Measurements from ENCODE around the gene HOXC13. TPM values are rescaled to one million over a fixed set of nuclear protein-coding genes. Genes with fewer than 3 reads are reported as not detected.

Gene HOXC13
- total RNA-seq, 1 donor: not detected

GRCh38 chr12:53971129-53971528 lies 32.5 kb downstream of the HOXC13 start:
- no peak for DNase-seq (ENCODE audit: low read depth)
- no peak for TF ChIP-seq CTCF (IDR thresholded peaks at IDR 0.05; ENCODE audit: insufficient read depth, low read depth, low read length)
- H3K4me3 ChIP-seq (ENCODE audit: low read depth, low read length): no peak overlapping the region

GRCh38 chr12:53971686-53972085 lies 33.1 kb downstream of the HOXC13 start:
- no peak for TF ChIP-seq CTCF (IDR thresholded peaks at IDR 0.05; ENCODE audit: insufficient read depth, low read depth, low read length)
- no peak for DNase-seq (ENCODE audit: low read depth)
- H3K4me3 ChIP-seq (ENCODE audit: low read depth, low read length): no peak overlapping the region

GRCh38 chr12:53972152-53972702 lies 33.6 kb downstream of the HOXC13 start:
- peak overlapping the region; percentile 61 for H3K4me3 ChIP-seq (ENCODE audit: low read depth, low read length)
- no peak for DNase-seq (ENCODE audit: low read depth)
- TF ChIP-seq CTCF (IDR thresholded peaks at IDR 0.05; ENCODE audit: insufficient read depth, low read depth, low read length): no peak

DNA sequence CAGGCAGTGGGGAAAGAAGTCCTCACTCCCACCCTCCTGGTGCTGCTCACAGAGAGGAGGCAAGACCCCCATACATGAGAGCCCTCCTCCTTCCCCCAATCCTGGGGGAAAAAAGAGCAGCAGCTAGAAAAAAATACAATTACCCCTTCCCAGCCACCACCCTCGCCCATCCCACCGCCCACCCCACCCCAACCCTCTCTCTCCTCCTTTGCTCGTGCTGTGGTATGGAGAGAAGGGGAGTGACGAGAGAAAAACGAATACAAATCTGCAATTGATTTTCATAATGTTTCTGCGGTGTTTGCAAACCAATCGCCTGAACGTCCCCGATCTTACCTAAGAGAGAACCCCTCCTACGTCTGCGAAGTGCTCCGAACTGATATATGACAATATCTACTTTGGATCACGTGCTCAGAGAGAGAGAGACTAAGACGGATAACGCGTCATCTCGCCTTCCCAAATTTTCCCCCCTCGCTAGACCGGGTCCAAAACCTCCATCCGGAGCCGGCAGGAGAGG lies 34.1 kb downstream of the HOXC13 start, which contains the start of gene HOXC11:
Gene HOXC11, plus strand, starts transcription at position 405 of the 514 bp plus-strand sequence. CDS start 116 bp downstream, outside the sequence.
- H3K4me3 ChIP-seq (ENCODE audit: low read depth, low read length): peak within 1 kb of the TSS; percentile 61
- DNase-seq (ENCODE audit: low read depth): no peak
- TF ChIP-seq CTCF (IDR thresholded peaks at IDR 0.05; ENCODE audit: insufficient read depth, low read depth, low read length): no peak

GRCh38 chr12:53973236-53974042 lies 34.8 kb downstream of the HOXC13 start:
- DNase-seq (ENCODE audit: low read depth): no peak

More at GRCh38 chr12:53973236-53974042, 34.8 kb downstream of the HOXC13 start:
- no peak for TF ChIP-seq CTCF (IDR thresholded peaks at IDR 0.05; ENCODE audit: insufficient read depth, low read depth, low read length)
- peak overlapping the region; percentile 61 for H3K4me3 ChIP-seq (ENCODE audit: low read depth, low read length)
